H1 (cell line): ENCODE data around the gene SLC39A2. TPM values are rescaled to one million over a fixed set of nuclear protein-coding genes. Genes with fewer than 3 reads are reported as not detected.

ENCODE experiments used
- MAFK ChIP-seq: IDR thresholded peaks from 2 replicates; pipeline ENCODE4 v1.6.1; 2012; ENCODE audit warnings: low read depth, mild to moderate bottlenecking, improper control_type of control experiment, low read length
- SIRT6 ChIP-seq: IDR thresholded peaks from one replicate; pipeline ENCODE4 v1.7.1; 2012; ENCODE audit warnings: low read length, inconsistent platforms
- polyA plus RNA-seq, 7 experiments: library from polyadenylated mRNA; depleted of rRNA in 3 of 7; stranded (reverse) in 5 of 7; unstranded in 2 of 7; fragments of >200 nt in 5 of 7; fragments of 200-250 nt in 2 of 7; gene quantifications; 1 replicate in 5 of 7; 2 replicates in 1 of 7; 4 replicates in 1 of 7; pipeline versions ENCODE4 v1.2.1 to v1.2.3, GENCODE V29; 2011 to 2013; ENCODE audit warnings: missing spikeins in 2 of 7, mixed read lengths in 2 of 7
- total RNA-seq: library from RNA; stranded (reverse); fragmentation: NEBNext Ultra II Directional; extraction: Animal tissue kit (Norgen Biotek cat#: 25700); gene quantifications from 2 replicates; pipeline ENCODE4 v1.2.1, GENCODE V29; 2021

SLC39A2 gene
- total and polyA plus RNA-seq, 2 of the 8 experiments (the other 6 are each of a cell fraction or from before 2014, with no cell fraction given) = 0.14 to 0.22 TPM

- TF ChIP-seq MAFK (no peak), SIRT6 (no peak)
Observed at GRCh38 chr14:20980906-20981305, 18.2 kb upstream of the SLC39A2 start (continued).
